Myocyte (in vitro differentiated cells): ENCODE results near the gene PLCL1. TPM values are rescaled to one million over a fixed set of nuclear protein-coding genes. Genes with fewer than 3 reads are reported as not detected.

Experiments
- DNase-seq: peaks from one replicate; pipeline ENCODE4 v3.0.0-alpha.2; 2012; ENCODE audit warnings: low read depth
- total RNA-seq: library from RNA; depleted of rRNA; stranded (reverse); fragments of >200 nt; gene quantifications from 2 replicates; pipeline ENCODE4 v1.2.3, GENCODE V29; 2014

Gene PLCL1
- total RNA-seq, 1 donor from 2014 or later: 2.5 TPM

DNA sequence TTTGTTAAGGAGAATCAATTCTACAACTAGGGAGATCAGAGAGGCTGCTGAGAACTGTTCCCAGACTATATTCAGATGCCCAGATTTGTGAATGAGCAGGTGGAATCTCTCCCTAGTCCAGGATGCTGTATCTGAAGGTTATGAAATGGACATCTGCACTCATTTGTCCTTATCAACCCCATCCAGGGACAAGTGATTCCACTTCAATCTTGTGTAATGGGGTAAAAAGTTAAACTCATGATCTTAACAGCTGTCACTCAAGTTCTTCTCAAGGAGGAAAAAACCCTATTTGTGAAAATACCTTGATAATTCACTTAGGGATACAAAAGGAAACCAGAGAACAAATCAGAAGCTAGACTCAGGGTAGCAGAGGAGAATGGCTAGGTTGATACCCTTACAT, 144.8 kb downstream of the PLCL1 start:
- DNase-seq: no peak

- no peak for DNase-seq
Observed at GRCh38 chr2:197950006-197950405, 145.6 kb downstream of the PLCL1 start.

DNA sequence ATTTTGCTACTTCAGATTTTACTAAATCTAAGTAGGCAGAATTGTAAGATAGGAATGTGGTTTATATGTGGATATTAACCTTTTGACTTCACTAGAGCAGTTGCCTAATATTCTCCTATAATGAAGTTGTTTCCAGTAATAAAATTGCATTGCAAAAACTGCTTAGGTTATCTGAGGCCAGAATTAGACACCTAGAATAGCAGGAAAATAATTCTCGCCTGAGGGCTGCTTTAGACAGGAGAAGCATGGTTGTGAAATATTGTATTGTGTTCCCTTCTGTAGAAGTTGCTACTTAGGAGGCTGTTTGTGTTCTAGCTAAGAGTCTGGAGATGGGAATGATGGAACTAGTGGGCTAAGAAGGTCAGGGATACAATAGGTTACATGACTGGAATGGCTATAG, 146.3 kb downstream of the PLCL1 start:
- DNase-seq: no peak

DNA sequence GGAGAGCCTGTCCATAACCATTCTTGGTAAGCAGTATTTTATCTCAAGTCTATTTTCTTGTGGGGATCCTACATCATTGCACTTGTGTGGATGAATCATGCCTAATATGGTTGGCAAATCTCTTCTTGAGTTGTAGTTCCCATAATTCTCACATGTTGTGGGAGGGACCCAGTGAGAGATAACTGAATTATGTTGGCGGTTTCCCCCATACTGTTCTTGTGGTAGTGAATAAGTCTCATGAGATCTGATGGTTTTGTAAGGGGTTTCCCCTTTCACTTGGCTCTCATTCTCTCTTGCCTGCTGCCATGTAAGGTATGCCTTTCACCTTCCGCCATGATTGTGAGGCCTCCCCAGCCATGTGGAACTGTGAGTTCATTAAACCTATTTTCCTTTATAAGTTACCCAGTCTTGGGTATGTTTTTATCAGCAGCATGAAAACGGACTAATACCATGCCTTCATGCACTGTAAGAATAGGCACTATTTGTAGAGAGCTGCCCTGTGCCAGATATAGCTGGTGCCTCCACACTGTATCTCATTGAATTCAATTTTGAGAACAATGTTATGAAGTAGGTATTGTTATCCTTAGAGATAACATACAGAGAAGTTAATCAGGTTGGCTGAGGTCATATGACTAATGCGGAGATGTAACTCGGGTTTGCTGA, 148.3 kb downstream of the PLCL1 start:
- no peak for DNase-seq

DNA sequence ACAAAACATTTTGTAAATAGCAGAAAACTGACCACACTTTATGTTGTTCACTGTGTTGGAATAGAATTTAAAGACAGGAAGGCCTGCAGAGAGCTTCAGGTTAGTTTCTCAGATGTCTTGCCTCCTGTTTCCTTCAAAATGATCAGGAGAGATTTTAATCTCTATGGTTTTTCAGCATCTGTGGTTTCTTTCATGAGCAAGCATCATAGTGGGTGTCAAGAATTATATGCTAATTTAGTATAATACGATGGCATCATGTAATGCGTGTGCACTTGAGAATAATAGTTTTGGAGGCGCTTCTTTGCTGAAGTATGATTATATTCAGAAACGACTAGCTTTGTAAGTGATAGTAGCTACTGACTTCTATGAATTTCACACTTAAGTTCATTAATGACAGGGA, 149.9 kb downstream of the PLCL1 start:
- no peak for DNase-seq

GRCh38 chr2:197958592-197959150, 154.3 kb downstream of the PLCL1 start:
- DNase-seq: no peak

- no peak for DNase-seq
Observed at GRCh38 chr2:197959383-197959782, 155.0 kb downstream of the PLCL1 start.

DNA sequence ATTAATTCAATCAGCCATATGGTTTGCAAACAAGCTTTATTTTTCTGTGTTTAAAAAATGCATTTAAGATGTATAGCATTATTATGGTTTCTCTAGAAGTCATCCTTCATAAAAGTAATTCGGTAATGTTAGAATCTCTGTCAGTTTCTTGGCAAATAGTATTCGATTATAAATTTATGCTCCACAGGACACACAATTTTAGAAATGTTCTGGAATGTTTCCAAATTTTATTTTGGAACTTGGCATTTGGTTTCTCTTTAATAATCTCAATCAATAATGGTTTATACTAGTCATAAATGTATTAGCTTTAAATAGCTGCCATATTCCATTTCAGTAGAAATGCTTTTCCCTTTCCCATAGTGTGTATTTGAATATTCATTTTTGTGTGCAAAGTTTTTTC, 156.4 kb downstream of the PLCL1 start:
- DNase-seq: no peak

GRCh38 chr2:197964720-197965119, 160.3 kb downstream of the PLCL1 start:
- DNase-seq: no peak

DNA sequence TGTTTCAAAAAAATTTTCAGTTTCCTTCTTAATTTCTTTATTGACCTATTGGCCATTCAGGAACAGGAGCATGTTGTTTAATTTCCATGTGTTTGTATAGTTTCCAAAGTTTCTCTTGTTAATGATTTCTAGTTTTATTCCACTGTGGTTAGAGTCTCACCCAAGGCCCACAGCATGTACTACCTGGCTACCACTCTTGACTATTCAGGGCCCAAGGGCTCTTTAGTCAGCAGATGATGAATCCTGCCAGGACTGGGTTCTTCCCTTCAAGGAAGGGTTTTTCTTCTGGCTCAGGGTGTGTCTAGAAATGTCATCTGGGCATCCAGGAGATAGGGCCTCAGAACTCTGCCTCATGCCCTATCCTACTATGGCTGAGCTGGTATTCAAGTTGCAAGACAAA, 161.4 kb downstream of the PLCL1 start:
- no peak for DNase-seq

DNA sequence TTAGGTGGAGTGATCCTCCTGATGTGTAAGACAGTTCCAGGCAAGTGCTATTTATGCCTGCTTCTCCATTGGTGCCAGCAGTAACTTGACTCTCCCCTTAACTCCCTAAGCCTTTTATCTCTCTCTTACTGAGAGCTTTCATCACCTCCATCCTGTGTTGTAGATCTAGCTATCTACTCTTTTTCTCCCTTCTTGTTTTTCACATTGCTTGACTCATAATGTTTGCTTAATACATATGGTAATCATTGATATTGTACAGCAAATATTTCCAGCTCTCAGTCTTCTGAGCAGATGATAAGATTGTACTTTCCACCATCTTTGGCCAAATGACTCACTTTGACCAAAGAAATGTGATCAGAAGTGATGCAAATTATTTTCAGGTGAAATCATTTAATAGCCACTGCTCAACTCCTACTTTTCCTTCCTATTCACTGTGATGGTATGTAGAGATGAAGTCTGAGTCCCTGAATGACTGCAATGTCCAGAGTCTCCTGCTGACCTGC, 165.0 kb downstream of the PLCL1 start:
- no peak for DNase-seq

DNA sequence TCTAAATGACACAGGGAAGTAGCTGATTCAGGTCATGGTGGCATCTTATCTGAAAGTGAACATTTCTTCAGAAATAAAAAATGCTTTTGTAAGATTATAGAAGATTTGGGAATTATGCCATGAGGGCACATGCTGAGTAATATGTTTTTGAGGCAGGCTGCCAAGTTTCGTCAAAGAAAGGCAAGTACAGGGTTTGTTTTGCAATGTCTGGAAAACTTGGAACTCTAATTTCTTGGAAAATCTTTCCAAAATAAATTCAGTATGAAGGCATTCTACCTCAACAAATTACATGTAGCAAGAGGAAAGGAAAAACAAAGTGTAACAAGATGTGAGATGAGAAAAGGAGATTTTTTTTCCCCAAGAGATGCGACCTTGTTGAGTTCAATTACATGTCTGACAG, 167.7 kb downstream of the PLCL1 start:
- peak; percentile 46 for DNase-seq

DNA sequence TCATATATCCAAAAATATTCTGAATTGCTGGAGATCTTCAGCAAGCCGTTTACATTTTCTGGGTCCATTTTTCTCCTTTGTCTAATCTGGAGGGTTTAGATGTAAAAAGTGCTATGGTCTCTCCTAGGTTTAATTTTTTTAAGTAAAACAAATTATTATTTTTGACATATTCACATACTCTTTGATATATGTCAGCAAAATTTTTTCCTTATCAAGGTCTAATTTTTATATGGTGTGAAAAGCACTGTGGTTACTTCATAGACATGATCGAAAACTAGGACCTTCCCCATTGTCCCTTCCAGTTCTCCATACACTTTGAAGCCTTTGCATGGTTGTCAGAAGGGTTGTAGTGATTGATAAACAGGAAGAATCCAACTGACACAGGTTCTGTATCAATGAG, 168.2 kb downstream of the PLCL1 start:
- no peak for DNase-seq

GRCh38 chr2:197973772-197974171, 169.4 kb downstream of the PLCL1 start:
- DNase-seq: no peak

GRCh38 chr2:197975931-197976519, 171.6 kb downstream of the PLCL1 start:
- DNase-seq: no peak

GRCh38 chr2:197978971-197979370, 174.6 kb downstream of the PLCL1 start:
- no peak for DNase-seq

DNA sequence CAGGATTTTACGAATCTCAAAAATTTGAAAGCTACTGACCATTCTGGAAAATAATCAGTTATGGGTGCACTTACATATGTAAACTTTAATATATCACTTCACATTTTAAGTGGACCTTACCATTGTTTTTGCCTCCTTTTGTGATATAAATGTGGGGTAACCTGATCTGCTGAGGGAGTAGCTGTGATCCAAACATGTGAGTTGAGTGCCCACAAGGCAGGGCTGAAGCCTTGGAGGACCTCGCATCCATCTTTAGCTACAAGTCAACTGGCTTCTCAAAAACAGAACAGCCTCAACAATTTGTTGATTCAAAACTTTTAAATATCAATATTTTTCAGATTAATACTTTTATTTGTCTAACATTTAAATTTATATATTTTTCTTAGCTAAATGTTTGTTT, 178.2 kb downstream of the PLCL1 start:
- peak; percentile 5 for DNase-seq

GRCh38 chr2:197985029-197985638, 180.7 kb downstream of the PLCL1 start:
- DNase-seq: no peak

GRCh38 chr2:197986977-197987376, 182.6 kb downstream of the PLCL1 start:
- no peak for DNase-seq

GRCh38 chr2:197990356-197990755, 186.0 kb downstream of the PLCL1 start:
- DNase-seq: no peak

GRCh38 chr2:197992482-197993133, 188.2 kb downstream of the PLCL1 start:
- no peak for DNase-seq

GRCh38 chr2:197993363-197993762, 189.0 kb downstream of the PLCL1 start:
- DNase-seq: no peak
